B cell (primary cell): ENCODE results near the gene PDCD1LG2. TPM values are rescaled to one million over a fixed set of nuclear protein-coding genes. Genes with fewer than 3 reads are reported as not detected.

Experiments
- ATAC-seq: fragments of 200-7000 bp; cut with Tn5 transposase; one replicate; pipeline ENCODE4 v1.10.0; 2021; ENCODE audit warnings: low read depth, mild to moderate bottlenecking, moderate number of reproducible peaks, moderate library complexity
- CTCF ChIA-PET: fragments of 350-600 bp; sonication (Branson Sonifier 250); formaldehyde crosslinking; loops from one replicate; lab custom pipeline; 2021; ENCODE audit warnings: antibody characterized with exemption, inconsistent platforms; lab: Charles Lee
- POLR2A ChIA-PET: fragments of 350-600 bp; sonication (Branson Sonifier 250); formaldehyde crosslinking; loops from one replicate; lab custom pipeline; 2021; ENCODE audit warnings: antibody characterized with exemption; lab: Charles Lee
- DNase-seq: peaks from one replicate; pipeline ENCODE4 v3.0.0; 2013
- H2AFZ ChIP-seq: 2 replicates; pipeline ENCODE4 v1.6.1; 2012; ENCODE audit warnings: mild to moderate bottlenecking, low read depth, low read length; ENCODE audit not compliant: insufficient read depth, poor library complexity, severe bottlenecking
- H3K27ac ChIP-seq, 2 donors: 1 replicate in 1 of 2; 2 replicates in 1 of 2; pipeline ENCODE4 v1.5.1; 2012 to 2013; ENCODE audit warnings: low read length in 2 of 2, mild to moderate bottlenecking in 2 of 2, moderate library complexity in 1 of 2
- H3K27me3 ChIP-seq, 4 experiments: fragments of 200-600 bp in 1 of 4; sonication (generic) in 1 of 4; replicated peaks in 1 of 4; 1 replicate in 2 of 4; 2 replicates in 2 of 4; pipeline versions ENCODE4 v1.6.1 to v1.7.0; 2013 to 2016; ENCODE audit warnings: low read length in 3 of 4, mild to moderate bottlenecking in 2 of 4, mixed read lengths in 1 of 4, moderate library complexity in 1 of 4; ENCODE audit not compliant: insufficient read depth in 4 of 4, control insufficient read depth in 3 of 4; ENCODE audit errors: control extremely low read depth in 1 of 4
- H3K36me3 ChIP-seq, 2 experiments: replicated peaks in 1 of 2; 1 replicate in 1 of 2; 2 replicates in 1 of 2; pipeline versions ENCODE4 v1.6.1 to v1.7.1; 2013; ENCODE audit warnings: low read length in 1 of 2; ENCODE audit not compliant: insufficient read depth in 2 of 2, control insufficient read depth in 1 of 2; ENCODE audit errors: control extremely low read depth in 1 of 2, extremely low read depth in 1 of 2
- H3K4me1 ChIP-seq, 2 donors: fragments of 200-600 bp in 1 of 2; sonication (generic) in 1 of 2; 1 replicate in 1 of 2; 2 replicates in 1 of 2; pipeline versions ENCODE4 v1.5.1 to v1.6.1; 2013 to 2017; ENCODE audit warnings: low read length in 2 of 2; ENCODE audit not compliant: control insufficient read depth in 2 of 2, insufficient read depth in 2 of 2
- H3K4me2 ChIP-seq: replicated peaks from 2 replicates; pipeline ENCODE3; 2012; ENCODE audit warnings: mild to moderate bottlenecking, low read depth, low read length; ENCODE audit not compliant: poor library complexity, severe bottlenecking
- H3K4me3 ChIP-seq, 5 experiments: fragments of 200-600 bp in 1 of 5; sonication (generic) in 1 of 5; 1 replicate in 3 of 5; 2 replicates in 2 of 5; pipeline versions ENCODE4 v1.5.1 to v1.7.0; 2011 to 2016; ENCODE audit warnings: low read length in 4 of 5, mild to moderate bottlenecking in 4 of 5, low read depth in 2 of 5, control low read depth in 1 of 5, moderate library complexity in 1 of 5; ENCODE audit not compliant: insufficient read depth in 1 of 5; ENCODE audit errors: control extremely low read depth in 1 of 5, extremely low read depth in 1 of 5
- H3K79me2 ChIP-seq: fragments of 200-600 bp; sonication (generic); one replicate; pipeline ENCODE4 v1.6.0; 2016; ENCODE audit warnings: low read length; ENCODE audit not compliant: control insufficient read depth, insufficient read depth
- H3K9ac ChIP-seq: fragments of 200-600 bp; sonication (generic); 2 replicates; pipeline ENCODE4 v1.6.1; 2017; ENCODE audit warnings: mild to moderate bottlenecking, low read length, moderate library complexity
- H3K9me3 ChIP-seq, 3 donors: one replicate each; pipeline versions ENCODE4 v1.6.1 to v1.7.1; 2013; ENCODE audit warnings: low read length in 2 of 3; ENCODE audit not compliant: control insufficient read depth in 2 of 3, insufficient read depth in 1 of 3; ENCODE audit errors: control extremely low read depth in 1 of 3
- H4K20me1 ChIP-seq: 2 replicates; pipeline ENCODE4 v1.6.0; 2012; ENCODE audit warnings: mild to moderate bottlenecking, low read length; ENCODE audit not compliant: insufficient read depth, control insufficient read depth, poor library complexity, severe bottlenecking
- H3K27ac Mint-ChIP-seq: one replicate; pipeline ENCODE4 v1.8.0; 2021; ENCODE audit warnings: mixed read lengths
- H3K27me3 Mint-ChIP-seq: one replicate; pipeline ENCODE4 v1.8.0; 2021; ENCODE audit warnings: mixed read lengths
- H3K4me1 Mint-ChIP-seq: one replicate; pipeline ENCODE4 v1.8.0; 2021; ENCODE audit warnings: mixed read lengths
- H3K4me3 Mint-ChIP-seq: one replicate; pipeline ENCODE4 v1.8.0; 2021; ENCODE audit warnings: mixed read lengths
- H3K9me3 Mint-ChIP-seq: one replicate; pipeline ENCODE4 v1.8.0; 2022; ENCODE audit warnings: mixed read lengths; ENCODE audit not compliant: insufficient read depth
- CTCF ChIP-seq: fragments of 200-600 bp; IDR thresholded peaks from one replicate; pipeline ENCODE4 v1.8.0; 2022; ENCODE audit warnings: antibody characterized with exemption, mild to moderate bottlenecking
- EZH2 ChIP-seq: IDR thresholded peaks from 2 replicates; pipeline ENCODE4 v1.6.1; 2012; ENCODE audit warnings: borderline replicate concordance, low read depth, mild to moderate bottlenecking, moderate library complexity, low read length; ENCODE audit not compliant: insufficient read depth, poor library complexity, severe bottlenecking
- WGBS: methylation state at CpG from one replicate; pipeline ENCODE4 v1.1.5; 2013; ENCODE audit warnings: missing lambda C conversion rate; ENCODE audit not compliant: insufficient coverage; 5-methylcytosine and 5-hydroxymethylcytosine counted together
- intact Hi-C: fragments of 100-400 bp; cut with micrococcal nuclease; formaldehyde crosslinking; loops from one replicate; pipeline ENCODE4 v1.10.0; 2022
- polyA plus RNA-seq: library from polyadenylated mRNA; depleted of rRNA; stranded (reverse); fragments of >200 nt; gene quantifications from 2 replicates; pipeline ENCODE4 v1.2.3, GENCODE V29; 2012
- total RNA-seq, 2 donors: library from RNA; stranded (reverse); fragments of 120-200 nt in 1 of 2; gene quantifications; 1 replicate in 1 of 2; 2 replicates in 1 of 2; pipeline versions ENCODE4 v1.2.3 to v1.2.4, GENCODE V29; 2013 to 2022

Gene PDCD1LG2
- total and polyA plus RNA-seq, 2 donors (not counting 1 experiment from before 2014, with no cell fraction given): 0.67 TPM; not detected in 1

- no peak overlapping the region for H3K27ac Mint-ChIP-seq
- POLR2A ChIA-PET: no interaction called here
- H3K79me2 ChIP-seq: no peaks in the 10 kb centered on the region
- H3K9me3 ChIP-seq: no peaks in the 10 kb centered on the region
- peaks cover 38% of the 10 kb centered on the region for H3K4me1 Mint-ChIP-seq
- H4K20me1 ChIP-seq: no peaks in the 10 kb centered on the region
- H3K4me2 ChIP-seq: no peak overlapping the region
- no peak overlapping the region for H3K9ac ChIP-seq
- no peaks in the 10 kb centered on the region for H3K27me3 ChIP-seq
- CTCF ChIA-PET: no interaction called here
- ATAC-seq (no peak), DNase-seq (no peak)
- no peak overlapping the region for H3K4me3 Mint-ChIP-seq
- 80% methylated on average over 1 of the region's 2 CpGs for WGBS
- H3K27ac ChIP-seq: no peak overlapping the region
- TF ChIP-seq EZH2 (no peak), CTCF (no peak)
- no peaks in the 10 kb centered on the region for H3K36me3 ChIP-seq
- H3K9me3 Mint-ChIP-seq: peaks cover 3% of the 10 kb centered on the region
- no peaks in the 10 kb centered on the region for H3K27me3 Mint-ChIP-seq
- no peak overlapping the region for H2AFZ ChIP-seq
- H3K4me1 ChIP-seq: peaks cover 17 to 21% of the 10 kb centered on the region in 2 donors
- intact Hi-C loops: no loop called here
- H3K4me3 ChIP-seq: no peak overlapping the region
Measured at GRCh38 chr9:5563417-5563815, 53.1 kb downstream of the PDCD1LG2 start.

- Mint-ChIP-seq H3K27me3 (no peaks in the 10 kb centered on the region), H3K27ac (no peak overlapping the region), H3K9me3 (peaks cover 3% of the 10 kb centered on the region), H3K4me1 (peaks cover 36% of the 10 kb centered on the region), H3K4me3 (no peak overlapping the region)
- no peaks in the 10 kb centered on the region for H3K9me3 ChIP-seq
- H3K9ac ChIP-seq: no peak overlapping the region
- H3K4me1 ChIP-seq: peaks cover 12 to 16% of the 10 kb centered on the region in 2 donors
- no peaks in the 10 kb centered on the region for H3K27me3 ChIP-seq
- H3K79me2 ChIP-seq: no peaks in the 10 kb centered on the region
- no peak overlapping the region for H3K4me2 ChIP-seq
- no peak overlapping the region for H3K27ac ChIP-seq
- H3K4me3 ChIP-seq: no peak overlapping the region
- ChIA-PET POLR2A (interaction anchor here (1.1 kb wide), 1 partner anchor 64 kb away, joined by 3 read pairs; no protein-coding TSS in a partner anchor), CTCF (interaction anchor here (1.2 kb wide), 1 partner anchor 114 kb away, joined by 9 read pairs; the partner anchor contains the start of gene CD274)
- intact Hi-C loops: no loop called here
- no peak for TF ChIP-seq EZH2
- no peak for TF ChIP-seq CTCF
- H3K36me3 ChIP-seq: no peaks in the 10 kb centered on the region
- DNase-seq: no peak
- no peak for ATAC-seq
- no peaks in the 10 kb centered on the region for H4K20me1 ChIP-seq
- no peak overlapping the region for H2AFZ ChIP-seq
Measured at GRCh38 chr9:5563886-5564285, 53.6 kb downstream of the PDCD1LG2 start.
